Measurements from ENCODE around the gene OCIAD1.

GRCh38 chr4:48854982-48855381, 24.1 kb downstream of the OCIAD1 start:
- no peak for TF ChIP-seq CTCF (IDR thresholded peaks at IDR 0.05)
- no peak for TF ChIP-seq POLR2AphosphoS5 (IDR thresholded peaks at IDR 0.05; ENCODE audit: low read depth, low read length)
- no peak for TF ChIP-seq REST (IDR thresholded peaks at IDR 0.05; ENCODE audit: insufficient read depth in 1 of 2, low read depth in 2 of 2, low read length in 1 of 2)
